NK-92 (cell line): ENCODE data around the gene PRPF31.
"Not testable (repeated sequence)": the region's sequence is repeated elsewhere in the genome, so short reads cannot be mapped to it uniquely, and the experiment has no call there.

Source experiments
- DNase-seq: peaks from one replicate; lab custom pipeline; 2025; ENCODE audit not compliant: unreplicated experiment; lab: John Stamatoyannopoulos, UW

Gene PRPF31

DNA sequence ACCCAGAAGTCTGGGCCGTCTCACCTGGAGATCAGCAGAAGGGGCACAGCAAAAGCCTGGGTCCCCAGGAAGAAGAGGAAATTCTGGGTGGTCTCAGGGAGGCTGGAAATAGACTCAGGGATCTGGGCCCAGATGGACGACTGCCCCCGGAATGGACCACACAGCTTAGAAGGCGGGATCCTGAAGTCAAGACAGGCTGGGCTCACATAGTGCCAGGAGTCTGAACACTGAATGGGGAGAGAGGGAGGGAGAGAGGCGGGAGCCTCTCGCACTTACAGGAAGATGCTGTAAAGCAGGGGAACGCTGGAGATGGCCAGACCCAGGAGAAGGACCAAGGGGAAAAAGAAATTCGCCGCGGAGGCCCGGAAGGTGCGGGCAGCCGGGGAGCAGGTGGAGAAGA lies 45.3 kb downstream of the PRPF31 start:
- DNase-seq, result no peak

DNA sequence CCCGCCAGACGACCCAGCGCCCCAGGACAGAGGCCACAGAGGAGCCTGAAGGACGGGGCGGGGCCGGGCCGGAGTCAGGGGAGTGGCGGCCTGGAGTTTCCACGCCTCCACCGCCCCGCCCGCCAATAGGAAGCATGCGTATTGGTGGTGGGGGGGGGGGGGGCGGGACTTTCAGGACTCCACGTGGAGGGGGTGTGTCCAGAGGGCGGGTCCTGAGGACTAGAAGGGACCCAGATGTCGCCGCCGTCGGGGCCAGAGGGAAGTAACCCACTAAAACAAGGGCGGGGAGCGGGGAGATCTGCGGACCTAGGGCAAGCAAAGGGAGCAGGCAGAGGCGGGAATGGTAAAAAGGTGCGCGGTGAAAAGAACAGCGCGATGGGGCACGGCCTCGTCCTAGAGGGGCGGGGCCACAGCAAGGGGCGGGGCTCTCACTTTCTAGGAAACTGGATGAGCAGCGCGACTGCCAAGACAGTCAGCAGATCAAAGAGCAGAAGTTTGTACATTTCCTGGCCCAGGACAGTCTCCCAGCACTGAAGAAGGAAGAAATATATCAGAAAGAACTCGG lies 46.8 kb downstream of the PRPF31 start:
- no peak for DNase-seq

DNA sequence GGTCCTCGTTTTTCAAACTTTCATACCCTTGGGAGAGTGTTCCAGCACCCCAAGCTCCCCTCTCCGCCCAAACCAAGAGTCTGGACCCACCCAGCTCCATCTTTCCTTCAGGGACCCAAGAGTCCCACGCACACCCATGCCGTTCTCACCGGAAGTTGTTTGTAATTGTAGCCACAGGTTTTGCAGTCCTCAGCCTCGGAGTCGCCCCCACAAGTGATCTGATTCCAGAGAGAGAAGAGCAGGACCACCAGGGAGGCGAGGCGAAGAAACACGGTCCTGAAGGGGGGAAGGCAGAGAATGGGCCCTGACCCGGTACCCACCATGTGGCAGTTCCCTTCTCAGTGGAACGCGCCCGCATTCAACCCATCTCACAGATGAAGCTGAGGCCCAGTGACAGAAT lies 47.3 kb downstream of the PRPF31 start:
- DNase-seq, result no peak

GRCh38 chr19:54164369-54165068 lies 49.0 kb downstream of the PRPF31 start:
- DNase-seq, result no peak

DNA sequence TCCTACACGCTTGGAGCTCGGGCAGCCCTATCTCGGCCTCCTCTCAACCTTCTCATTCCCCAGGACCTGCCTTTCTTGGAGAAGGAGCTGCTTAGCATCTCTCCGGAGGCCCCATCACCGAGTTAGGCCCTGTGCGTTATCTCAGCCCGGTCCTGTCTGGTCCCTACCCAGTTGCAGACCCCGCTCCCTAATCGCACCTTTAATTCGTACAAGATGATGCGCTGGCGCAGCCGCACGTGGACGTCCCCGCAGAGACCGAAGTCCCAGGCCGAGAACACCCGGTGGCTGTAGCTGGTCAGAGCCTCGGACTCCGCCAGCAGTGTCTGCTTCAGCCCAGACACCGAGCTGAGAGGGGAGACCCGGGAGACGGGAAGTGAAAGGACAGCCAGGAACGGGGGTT lies 49.7 kb downstream of the PRPF31 start:
- no peak for DNase-seq

- DNase-seq, result peak; percentile 16
Observed at GRCh38 chr19:54168174-54168917, 52.8 kb downstream of the PRPF31 start.

- no peak for DNase-seq
Observed at GRCh38 chr19:54169149-54169740, 53.7 kb downstream of the PRPF31 start.

DNA sequence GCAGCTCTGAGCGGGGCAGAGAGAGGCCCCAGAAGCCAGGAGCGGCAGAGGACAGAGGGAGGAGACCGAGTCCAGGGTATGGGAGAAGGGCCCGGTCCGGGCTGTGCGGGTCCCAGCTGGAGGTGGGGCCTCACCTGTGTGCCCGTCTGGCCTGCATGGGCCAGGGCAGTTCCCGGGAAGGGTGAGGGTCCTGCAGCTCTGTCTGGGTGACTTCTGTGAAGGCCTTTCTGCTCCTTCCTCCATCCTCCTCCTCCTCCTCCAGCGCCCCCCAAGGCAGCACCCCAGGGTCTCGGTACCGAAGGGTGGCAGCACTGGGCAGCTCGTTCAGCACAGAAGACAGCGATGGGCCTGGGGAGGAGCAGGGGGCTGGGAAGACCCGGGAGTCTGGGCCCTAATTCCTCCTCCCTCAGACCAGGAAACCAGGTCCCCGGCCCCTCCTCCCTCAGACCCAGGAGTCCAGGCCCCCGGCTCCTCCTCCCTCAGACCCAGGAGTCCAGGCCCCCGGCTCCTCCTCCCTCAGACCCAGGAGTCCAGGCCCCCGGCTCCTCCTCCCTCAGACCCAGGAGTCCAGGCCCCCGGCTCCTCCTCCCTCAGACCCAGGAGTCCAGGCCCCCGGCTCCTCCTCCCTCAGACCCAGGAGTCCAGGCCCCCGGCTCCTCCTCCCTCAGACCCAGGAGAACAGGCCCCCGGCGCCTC lies 56.3 kb downstream of the PRPF31 start:
- DNase-seq, result not testable (repeated sequence)

GRCh38 chr19:54172471-54173358 lies 57.2 kb downstream of the PRPF31 start, which contains the start of gene TMC4:
TSS of gene TMC4 (minus strand) at chr19:54173160. CDS start at chr19:54173117, 43 bp downstream.
- DNase-seq, result no peak

GRCh38 chr19:54173359-54173699 lies 57.8 kb downstream of the PRPF31 start:
- no peak for DNase-seq

DNA sequence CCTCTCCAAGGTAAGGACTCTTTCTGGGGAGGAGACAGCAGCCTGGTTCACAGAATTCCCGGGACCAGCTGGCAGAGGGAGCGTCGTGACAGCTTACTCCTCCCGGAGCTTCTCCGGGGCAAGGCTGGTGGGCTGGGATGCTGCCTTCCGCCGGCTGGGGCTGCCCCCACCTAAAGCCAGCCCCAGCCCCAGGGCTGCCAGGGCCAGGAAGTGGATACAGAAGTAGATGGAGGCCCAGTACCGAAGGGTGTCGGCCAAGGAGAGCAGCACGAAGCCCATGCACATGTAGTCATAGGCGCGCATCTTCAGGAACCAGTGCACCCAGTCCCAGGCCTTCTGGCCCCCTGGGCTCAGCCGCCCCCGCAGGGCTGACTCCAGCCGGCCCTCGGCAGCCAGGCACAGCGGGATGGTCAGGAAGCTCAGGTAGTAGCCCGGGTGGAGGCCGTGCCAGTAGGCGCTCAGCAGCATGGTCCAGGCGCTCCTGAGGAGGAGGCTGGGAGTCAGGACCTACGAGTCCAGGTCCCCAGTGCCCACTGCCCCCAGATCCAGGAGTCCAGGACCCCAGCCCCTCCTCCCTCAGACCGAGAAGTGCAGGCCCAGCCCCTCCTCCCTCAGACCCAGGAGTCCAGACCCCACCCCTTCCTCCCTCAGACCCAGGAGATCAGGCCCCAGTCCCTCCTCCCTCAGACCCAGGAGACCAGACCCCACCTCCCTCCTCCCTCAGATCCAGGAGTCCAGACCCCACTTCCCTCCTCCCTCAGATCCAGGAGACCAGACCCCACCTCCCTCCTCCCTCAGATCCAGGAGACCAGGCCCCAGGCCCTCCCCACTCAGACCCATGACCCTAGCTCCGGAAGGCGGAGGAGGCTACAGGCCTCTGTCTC lies 58.6 kb downstream of the PRPF31 start:
- no peak for DNase-seq

- no peak for DNase-seq
Observed at GRCh38 chr19:54178581-54179261, 63.2 kb downstream of the PRPF31 start.

GRCh38 chr19:54179262-54179852 lies 63.8 kb downstream of the PRPF31 start:
- no peak for DNase-seq

DNA sequence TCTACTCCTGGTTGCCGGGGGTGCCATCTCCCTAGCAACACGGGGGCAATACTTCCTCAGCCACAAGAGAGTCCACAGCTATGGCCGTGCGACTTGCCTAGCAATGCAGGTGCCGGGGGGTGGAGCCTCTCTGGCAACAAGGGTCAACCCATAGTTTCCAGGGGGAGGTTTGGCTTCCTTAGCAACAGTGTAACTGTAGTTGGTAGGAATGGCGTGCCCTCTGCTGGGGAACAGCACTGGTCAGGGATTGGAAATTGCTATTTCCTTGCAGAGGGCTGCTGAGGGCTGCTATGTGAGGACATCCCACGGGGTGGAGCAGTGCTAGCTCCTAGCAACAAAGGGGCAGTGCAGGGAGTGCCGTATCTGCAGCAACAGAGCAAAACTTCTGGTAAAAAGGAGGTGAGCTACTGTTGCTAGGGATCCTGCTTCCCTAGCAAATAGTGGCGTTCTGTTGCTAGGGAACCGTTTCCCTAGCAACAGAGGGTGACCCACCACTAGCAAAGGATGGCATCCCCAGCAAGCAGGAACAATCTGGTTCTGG lies 64.4 kb downstream of the PRPF31 start:
- DNase-seq, result no peak

DNA sequence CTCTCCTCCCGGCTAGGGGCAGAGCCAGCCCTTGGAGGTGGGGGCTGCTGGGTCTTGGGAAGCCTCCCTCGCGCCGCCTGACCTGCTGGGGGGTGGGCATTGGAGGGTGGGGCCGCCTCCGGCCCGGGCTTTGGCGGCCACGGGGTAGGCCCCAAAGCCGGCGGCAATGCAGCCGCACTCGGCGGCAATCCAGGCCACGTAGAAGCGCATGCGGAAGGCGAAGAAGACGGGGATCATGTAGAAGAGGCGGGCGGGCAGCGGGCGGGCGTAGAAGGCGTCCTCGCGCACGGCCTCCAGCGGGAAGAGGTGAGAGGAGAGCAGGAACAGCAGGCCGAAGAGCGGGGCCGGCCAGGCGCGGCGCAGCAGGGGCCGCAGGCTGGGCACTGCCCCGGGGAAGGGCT lies 65.1 kb downstream of the PRPF31 start:
- no peak for DNase-seq
